Lower leg skin (tissue), 4 donors: Measurements from ENCODE around the gene FBXO8. TPM values are rescaled to one million over a fixed set of nuclear protein-coding genes. Genes with fewer than 3 reads are reported as not detected.

Source experiments
- DNase-seq, 2 donors: peaks; one replicate each; pipeline ENCODE4 v3.0.0-alpha.2; 2019; ENCODE audit warnings: low spot score in 2 of 2
- H3K4me3 ChIP-seq: fragments of 200-600 bp; sonication (generic); 2 replicates; pipeline ENCODE4 v1.5.1; 2017; ENCODE audit warnings: mild to moderate bottlenecking, low read depth; ENCODE audit not compliant: poor library complexity, severe bottlenecking
- CTCF ChIP-seq, 3 donors: fragments of 450-650 bp; IDR thresholded peaks; one replicate each; pipeline ENCODE4 v1.5.1; 2016; ENCODE audit warnings: antibody characterized with exemption in 3 of 3, mild to moderate bottlenecking in 3 of 3, moderate library complexity in 2 of 3
- POLR2A ChIP-seq, 2 donors: fragments of 450-650 bp; IDR thresholded peaks; one replicate each; pipeline ENCODE4 v1.6.1; 2016 to 2017; ENCODE audit warnings: antibody characterized with exemption in 2 of 2, mild to moderate bottlenecking in 1 of 2, moderate library complexity in 1 of 2
- WGBS, 2 donors: methylation state at CpG; one replicate each; pipeline ENCODE4 v1.1.5; 2018; 5-methylcytosine and 5-hydroxymethylcytosine counted together
- intact Hi-C: fragments of 100-400 bp; cut with DNase I; formaldehyde crosslinking; loops from one replicate; pipeline ENCODE4 v1.15.0; 2023; ENCODE audit warnings: low total_unique reads
- total RNA-seq, 4 donors: library from RNA; depleted of rRNA; stranded (reverse); fragments of >200 nt; gene quantifications; one replicate each; pipeline ENCODE4 v1.1.0, GENCODE V29; 2016

FBXO8 gene
- total RNA-seq, 4 donors from 2014 or later, result 35.6 to 58.3 (median 47.2) TPM

GRCh38 chr4:174218127-174218790, 65.2 kb downstream of the FBXO8 start:
- no peak overlapping the region for H3K4me3 ChIP-seq
- WGBS, 2 donors, result 18 to 20% methylated on average over 26 of the region's 26 CpGs
- TF ChIP-seq POLR2A (IDR thresholded peaks at IDR 0.05) (no peak), CTCF (IDR thresholded peaks at IDR 0.05) (no peak)
- no peak for DNase-seq
- intact Hi-C loops, result no loop called here

- intact Hi-C loops, result no loop called here
- TF ChIP-seq POLR2A (IDR thresholded peaks at IDR 0.05), result no peak
- no peak for TF ChIP-seq CTCF (IDR thresholded peaks at IDR 0.05)
- DNase-seq, result no peak
- WGBS, 2 donors, result 4 to 5% methylated on average over 38 to 41 of the region's 41 CpGs
- no peak overlapping the region for H3K4me3 ChIP-seq
These were observed 66.0 kb downstream of the FBXO8 start for GRCh38 chr4:174217273-174218126.

GRCh38 chr4:174216799-174217272, 66.6 kb downstream of the FBXO8 start:
- intact Hi-C loops, result no loop called here
- DNase-seq, result no peak
- TF ChIP-seq POLR2A (IDR thresholded peaks at IDR 0.05), result no peak
- no peak for TF ChIP-seq CTCF (IDR thresholded peaks at IDR 0.05)
- no peak overlapping the region for H3K4me3 ChIP-seq
- 21 to 22% methylated on average over 15 of the region's 15 CpGs for WGBS, 2 donors

- TF ChIP-seq CTCF (IDR thresholded peaks at IDR 0.05), result no peak
- TF ChIP-seq POLR2A (IDR thresholded peaks at IDR 0.05), result no peak
- no peak overlapping the region for H3K4me3 ChIP-seq
- WGBS, 2 donors, result 10 to 14% methylated on average over 11 of the region's 11 CpGs
- DNase-seq, result no peak
- intact Hi-C loops, result no loop called here
These were observed 67.3 kb downstream of the FBXO8 start for GRCh38 chr4:174215961-174216680.

GRCh38 chr4:174215057-174215456, 68.4 kb downstream of the FBXO8 start:
- intact Hi-C loops, result no loop called here
- no peak overlapping the region for H3K4me3 ChIP-seq
- TF ChIP-seq POLR2A (IDR thresholded peaks at IDR 0.05), result no peak
- no peak for TF ChIP-seq CTCF (IDR thresholded peaks at IDR 0.05)
- no peak for DNase-seq
- WGBS, 2 donors, result 28 to 41% methylated on average over 5 of the region's 5 CpGs
